ENCODE results near the gene SH3PXD2A. TPM values are rescaled to one million over a fixed set of nuclear protein-coding genes. Genes with fewer than 3 reads are reported as not detected.
"Not testable (repeated sequence)": the region's sequence is repeated elsewhere in the genome, so short reads cannot be mapped to it uniquely, and the experiment has no call there.

Gene SH3PXD2A
- total RNA-seq, 1 donor from 2014 or later, result 12.4 TPM

DNA sequence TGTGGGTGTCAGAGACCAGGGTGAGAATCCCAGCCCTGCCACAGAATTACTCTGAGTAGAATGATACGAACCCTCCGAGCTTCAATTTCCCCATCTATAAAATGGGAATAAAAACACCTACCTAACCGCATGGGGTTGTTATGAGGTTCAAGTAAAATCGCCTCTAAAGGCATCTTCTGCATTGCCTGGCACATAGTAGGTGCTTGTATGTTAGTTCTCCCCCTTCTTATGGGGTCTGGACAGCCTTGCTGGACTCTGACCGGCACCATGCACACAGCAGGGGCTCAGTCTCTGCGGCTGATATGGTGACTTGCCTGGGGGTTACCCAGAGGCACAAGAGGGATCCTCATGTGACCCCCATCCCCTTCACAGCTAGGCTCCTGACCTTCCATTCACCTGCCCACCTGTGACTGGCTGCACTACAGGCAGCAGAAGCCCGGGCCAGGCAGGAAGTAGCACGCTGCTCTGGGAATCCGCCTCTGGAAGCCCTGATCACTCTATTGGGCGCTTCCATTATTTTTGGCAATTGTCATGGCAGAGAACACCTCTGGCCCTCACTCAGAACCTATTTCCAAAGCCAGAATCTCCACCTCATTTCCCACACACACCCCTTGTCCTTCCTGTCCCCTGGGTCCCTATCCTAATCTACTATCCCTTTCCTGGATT is 6.0 kb downstream of the SH3PXD2A start:
- Histone ChIP-seq H3K36me3 (ENCODE audit: control insufficient read depth, insufficient read depth, low read length) (peaks cover 18% of the 10 kb centered on the region), H3K27me3 (ENCODE audit: control insufficient read depth, insufficient read depth, low read length) (no peaks in the 10 kb centered on the region)
- peak; percentile 23 for FAIRE-seq

DNA sequence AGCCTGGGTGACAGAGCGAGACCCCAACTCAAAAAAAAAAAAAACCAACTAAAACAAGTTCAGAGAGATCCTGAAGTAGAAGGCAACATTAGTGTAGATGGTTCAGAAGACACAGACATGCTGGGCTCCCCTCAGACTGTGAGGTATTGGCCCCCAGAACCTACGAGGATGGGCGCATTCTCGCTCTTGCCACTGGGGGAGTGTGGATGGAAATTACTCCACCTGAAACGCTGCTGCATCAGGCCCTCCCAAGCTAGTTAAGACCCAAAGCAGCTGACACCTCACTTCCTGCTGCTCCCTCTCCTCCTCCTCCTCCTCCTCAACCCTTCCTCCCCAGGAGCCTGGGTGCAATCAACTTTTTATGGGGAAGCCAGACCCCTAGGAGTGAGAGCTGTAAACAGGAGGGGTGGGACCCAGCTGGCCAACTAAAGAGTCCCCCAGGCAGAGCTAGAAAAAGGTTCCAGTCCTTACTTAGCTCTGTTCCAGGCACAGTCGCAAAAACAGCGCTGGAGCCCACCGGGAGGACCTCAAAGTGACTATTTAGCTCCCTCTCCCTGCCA is 7.4 kb downstream of the SH3PXD2A start:
- FAIRE-seq (no peak), DNase-seq (ENCODE audit: low read depth) (no peak)
- Histone ChIP-seq H3K4me3 (ENCODE audit: low read depth, low read length) (no peak overlapping the region), H3K36me3 (ENCODE audit: control insufficient read depth, insufficient read depth, low read length) (peaks cover 18% of the 10 kb centered on the region), H3K27me3 (ENCODE audit: control insufficient read depth, insufficient read depth, low read length) (no peaks in the 10 kb centered on the region)
- TF ChIP-seq CTCF (IDR thresholded peaks at IDR 0.05; ENCODE audit: insufficient read depth, low read length, severe bottlenecking), result peak; percentile 30

More for the DNA sequence above, 6.0 kb downstream of the SH3PXD2A start:
- no peak for DNase-seq (ENCODE audit: low read depth)
- no peak overlapping the region for H3K4me3 ChIP-seq (ENCODE audit: low read depth, low read length)
- TF ChIP-seq CTCF (IDR thresholded peaks at IDR 0.05; ENCODE audit: insufficient read depth, low read length, severe bottlenecking), result no peak

DNA sequence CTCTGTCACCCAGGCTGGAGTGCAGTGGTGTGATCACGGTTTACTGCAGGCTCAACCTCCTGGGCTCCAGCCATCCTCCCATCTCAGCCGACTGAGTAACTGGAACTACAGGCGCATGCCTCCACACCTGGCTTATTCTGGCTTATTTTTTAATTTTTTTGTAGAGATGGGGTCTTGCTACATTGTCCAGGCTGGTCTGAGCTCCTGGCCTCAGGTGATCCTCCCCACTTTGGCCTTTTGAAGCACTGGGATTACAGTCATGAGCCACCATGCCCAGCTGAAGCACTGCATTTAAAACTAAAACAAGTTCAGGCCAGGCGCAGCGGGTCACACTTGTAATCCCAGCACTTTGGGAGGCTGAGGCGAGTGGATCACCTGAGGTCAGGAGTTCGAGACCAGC is 8.0 kb downstream of the SH3PXD2A start:
- Histone ChIP-seq H3K27me3 (ENCODE audit: control insufficient read depth, insufficient read depth, low read length) (no peaks in the 10 kb centered on the region), H3K4me3 (ENCODE audit: low read depth, low read length) (no peak overlapping the region), H3K36me3 (ENCODE audit: control insufficient read depth, insufficient read depth, low read length) (peaks cover 18% of the 10 kb centered on the region)
- TF ChIP-seq CTCF (IDR thresholded peaks at IDR 0.05; ENCODE audit: insufficient read depth, low read length, severe bottlenecking), result no peak
- FAIRE-seq (no peak), DNase-seq (ENCODE audit: low read depth) (no peak)

GRCh38 chr10:103845972-103846371 is 9.4 kb downstream of the SH3PXD2A start:
- no peak for TF ChIP-seq CTCF (IDR thresholded peaks at IDR 0.05; ENCODE audit: insufficient read depth, low read length, severe bottlenecking)
- Histone ChIP-seq H3K36me3 (ENCODE audit: control insufficient read depth, insufficient read depth, low read length) (peaks cover 16% of the 10 kb centered on the region), H3K4me3 (ENCODE audit: low read depth, low read length) (no peak overlapping the region), H3K27me3 (ENCODE audit: control insufficient read depth, insufficient read depth, low read length) (no peaks in the 10 kb centered on the region)
- DNase-seq (ENCODE audit: low read depth), result no peak
- no peak for FAIRE-seq

GRCh38 chr10:103845346-103845745 is 10.0 kb downstream of the SH3PXD2A start:
- peaks cover 13% of the 10 kb centered on the region for H3K36me3 ChIP-seq (ENCODE audit: control insufficient read depth, insufficient read depth, low read length)
- not testable (repeated sequence) for DNase-seq (ENCODE audit: low read depth); FAIRE-seq; H3K4me3 ChIP-seq (ENCODE audit: low read depth, low read length); H3K27me3 ChIP-seq (ENCODE audit: control insufficient read depth, insufficient read depth, low read length)

GRCh38 chr10:103843854-103844570 is 11.4 kb downstream of the SH3PXD2A start:
- Histone ChIP-seq H3K36me3 (ENCODE audit: control insufficient read depth, insufficient read depth, low read length) (peaks cover 13% of the 10 kb centered on the region), H3K4me3 (ENCODE audit: low read depth, low read length) (no peak overlapping the region), H3K27me3 (ENCODE audit: control insufficient read depth, insufficient read depth, low read length) (no peaks in the 10 kb centered on the region)
- DNase-seq (ENCODE audit: low read depth), result no peak
- TF ChIP-seq CTCF (IDR thresholded peaks at IDR 0.05; ENCODE audit: insufficient read depth, low read length, severe bottlenecking), result no peak
- peak; percentile 52 for FAIRE-seq
